AG09309 (cell line): ENCODE measurements around the gene RFFL.
A peak's percentile ranks its signal among the peaks of the same experiment; 100 is the strongest.

Experiments used
- DNase-seq: peaks from one replicate; pipeline ENCODE4 v3.0.0-alpha.2; 2010; ENCODE audit warnings: low read depth
- H3K4me3 ChIP-seq: 2 replicates; pipeline ENCODE4 v1.5.1; 2011; ENCODE audit warnings: mild to moderate bottlenecking, low read depth, low read length, moderate library complexity; ENCODE audit not compliant: control insufficient read depth
- CTCF ChIP-seq: IDR thresholded peaks from 2 replicates; pipeline ENCODE4 v1.5.1; 2011; ENCODE audit warnings: mild to moderate bottlenecking, low read depth, low read length, inconsistent platforms; ENCODE audit not compliant: insufficient read depth, control insufficient read depth; ENCODE audit errors: missing control alignments

RFFL gene

GRCh38 chr17:35022536-35023063 is 40.9 kb downstream of the RFFL start:
- no peak overlapping the region for H3K4me3 ChIP-seq
- peak; percentile 67 for DNase-seq
- TF ChIP-seq CTCF, result peak; percentile 41

- no peak for TF ChIP-seq CTCF
- H3K4me3 ChIP-seq, result no peak overlapping the region
- DNase-seq, result no peak
Observed at GRCh38 chr17:35021520-35022380, 41.8 kb downstream of the RFFL start.

- DNase-seq, result no peak
- no peak for TF ChIP-seq CTCF
- no peak overlapping the region for H3K4me3 ChIP-seq
Observed at GRCh38 chr17:35019386-35020179, 43.9 kb downstream of the RFFL start.

- DNase-seq, result no peak
- no peak for TF ChIP-seq CTCF
- H3K4me3 ChIP-seq, result no peak overlapping the region
Observed at GRCh38 chr17:35018814-35019213, 44.7 kb downstream of the RFFL start.

- no peak for DNase-seq
- TF ChIP-seq CTCF, result no peak
- H3K4me3 ChIP-seq, result no peak overlapping the region
Observed at GRCh38 chr17:35017021-35017420, 46.5 kb downstream of the RFFL start.

GRCh38 chr17:35016369-35016768 is 47.1 kb downstream of the RFFL start:
- no peak for DNase-seq
- no peak for TF ChIP-seq CTCF
- H3K4me3 ChIP-seq, result no peak overlapping the region
